Activated gamma-delta T cell treated with anti-CD3 and anti-CD28 coated beads, Interleukin-2, amount 50 U/mL, for 16 hours (primary cell): ENCODE measurements around the gene CPLANE2.
"Not testable (repeated sequence)": the region's sequence is repeated elsewhere in the genome, so short reads cannot be mapped to it uniquely, and the experiment has no call there.

Experiments
- DNase-seq: peaks from one replicate; pipeline ENCODE4 v3.0.0-alpha.2; 2020; ENCODE audit warnings: low read depth

CPLANE2 gene

DNA sequence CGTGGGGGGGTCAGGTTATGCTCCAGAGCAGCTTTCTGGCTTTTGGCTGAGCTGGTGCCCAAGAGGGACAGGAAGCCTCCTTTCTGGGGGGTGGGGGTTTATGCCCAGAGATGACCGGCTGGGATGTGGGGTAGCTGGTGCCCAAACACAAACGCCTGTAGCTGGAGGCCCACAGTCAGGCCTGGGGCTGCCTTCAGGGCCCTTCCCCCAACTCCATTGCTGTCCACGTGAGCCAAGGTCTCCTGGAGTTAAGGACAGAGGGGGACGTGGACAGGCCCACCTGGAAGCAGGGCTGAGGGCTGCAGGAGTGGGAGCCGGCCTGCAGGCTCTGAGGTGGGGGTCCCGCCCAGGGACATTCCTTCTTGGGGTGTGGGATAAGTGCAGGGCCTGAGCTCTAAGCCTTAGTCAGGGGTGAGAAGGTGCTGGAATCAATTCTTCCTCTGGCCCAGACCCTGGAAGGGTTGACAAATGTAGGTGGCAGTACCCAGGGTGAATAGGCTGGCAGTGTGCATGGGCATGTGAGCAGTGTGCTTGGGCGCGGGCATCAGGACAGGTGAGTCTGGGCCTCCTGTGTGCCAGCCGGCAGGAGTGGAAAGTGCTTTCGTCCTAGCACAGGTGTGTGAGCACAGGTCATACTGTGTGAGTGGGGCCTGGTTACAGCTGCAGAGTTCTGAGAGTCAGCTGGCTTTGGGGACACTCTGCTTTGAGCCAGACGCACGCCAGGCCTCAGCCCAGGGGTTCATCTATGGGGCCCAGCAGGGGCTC, 6.8 kb downstream of the CPLANE2 start:
- no peak for DNase-seq

DNA sequence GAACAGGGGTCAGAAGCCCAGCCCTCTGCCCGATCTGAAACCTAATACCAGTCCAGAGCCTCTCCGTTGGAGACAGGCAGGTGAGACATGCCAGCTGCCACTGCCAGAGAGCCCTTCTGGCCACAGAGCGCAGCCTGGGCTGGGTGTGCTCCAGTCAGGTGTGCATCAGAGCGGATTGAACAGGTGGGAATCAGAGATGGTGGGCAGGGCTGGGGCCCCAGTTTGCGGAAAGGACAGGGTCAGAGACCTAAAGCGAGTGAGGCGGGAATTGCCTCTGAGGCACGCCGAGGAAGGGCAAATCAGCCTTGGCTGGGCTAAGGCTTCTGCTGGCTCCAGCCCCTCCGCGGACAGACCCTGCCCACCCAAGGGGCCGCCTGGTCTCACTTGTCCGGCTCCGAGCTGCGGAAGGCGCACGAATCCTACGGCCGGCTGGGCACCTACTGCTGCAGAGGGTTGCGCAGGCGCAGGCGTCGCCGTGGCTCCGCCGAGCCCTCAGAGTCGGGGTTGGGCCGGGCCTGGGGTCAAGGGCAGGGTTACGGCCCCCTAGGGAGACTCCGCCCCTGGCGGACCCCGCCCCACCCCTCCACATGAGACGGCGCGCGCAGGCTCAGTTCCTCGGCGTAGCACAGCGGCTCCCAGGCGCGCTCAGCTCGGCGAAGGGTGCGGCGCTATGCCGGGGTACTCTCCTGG, 10.3 kb downstream of the CPLANE2 start:
- no peak for DNase-seq

DNA sequence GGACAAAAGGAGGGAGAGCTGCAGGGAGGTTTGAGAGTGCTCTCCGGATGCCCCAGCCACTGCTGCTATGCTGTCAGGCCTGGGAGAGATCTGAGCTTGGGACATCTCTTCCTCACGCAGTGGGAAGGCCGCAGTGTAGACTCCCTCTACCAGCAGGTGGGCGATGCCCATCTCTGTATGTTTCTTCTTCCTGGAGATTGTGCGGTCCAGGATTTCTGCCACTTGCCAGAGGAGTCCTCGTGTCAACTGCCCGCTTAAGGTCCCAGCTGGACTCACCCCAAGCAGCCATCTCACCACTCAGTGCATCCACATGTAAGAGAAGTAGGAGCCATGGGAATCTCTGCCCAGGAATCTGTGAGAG, 10.9 kb downstream of the CPLANE2 start:
- DNase-seq: no peak

DNA sequence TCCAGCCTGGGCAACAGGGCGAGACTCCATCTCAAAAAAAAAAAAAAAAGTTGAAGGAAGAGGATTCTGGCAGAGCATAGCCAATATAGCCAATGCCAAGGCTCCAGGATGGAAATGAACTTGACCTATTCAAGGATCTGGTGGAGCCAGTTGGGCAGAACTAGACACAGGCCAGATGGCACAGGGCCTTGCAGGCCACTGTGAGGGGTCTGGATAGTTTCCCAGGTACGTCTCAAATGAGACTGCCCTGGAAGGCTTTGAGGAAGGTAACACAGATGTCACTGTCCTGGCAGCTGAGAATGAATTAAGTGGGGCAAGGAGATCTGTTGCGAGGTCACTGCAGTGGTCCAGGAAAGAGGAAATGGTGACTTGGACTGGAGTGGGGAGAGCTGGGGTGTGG, 12.5 kb downstream of the CPLANE2 start:
- DNase-seq: no peak

DNA sequence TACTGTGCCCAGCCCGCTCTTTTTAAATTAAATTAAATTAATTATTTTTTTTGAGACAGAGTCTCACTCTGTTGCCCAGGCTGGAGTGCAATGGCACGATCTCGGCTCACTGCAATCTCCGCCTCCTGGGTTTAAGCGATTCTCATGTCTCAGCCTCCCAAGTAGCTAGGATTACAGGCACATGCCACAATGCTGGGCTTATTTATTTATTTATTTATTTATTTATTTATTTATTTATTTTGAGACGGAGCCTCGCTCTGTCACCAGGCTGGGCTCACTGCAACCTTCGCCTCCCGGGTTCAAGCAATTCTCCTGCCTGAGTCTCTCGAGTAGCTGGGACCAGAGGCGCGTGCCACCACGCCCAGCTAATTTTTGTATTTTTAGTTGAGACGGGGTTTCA, 14.3 kb downstream of the CPLANE2 start:
- not testable (repeated sequence) for DNase-seq

DNA sequence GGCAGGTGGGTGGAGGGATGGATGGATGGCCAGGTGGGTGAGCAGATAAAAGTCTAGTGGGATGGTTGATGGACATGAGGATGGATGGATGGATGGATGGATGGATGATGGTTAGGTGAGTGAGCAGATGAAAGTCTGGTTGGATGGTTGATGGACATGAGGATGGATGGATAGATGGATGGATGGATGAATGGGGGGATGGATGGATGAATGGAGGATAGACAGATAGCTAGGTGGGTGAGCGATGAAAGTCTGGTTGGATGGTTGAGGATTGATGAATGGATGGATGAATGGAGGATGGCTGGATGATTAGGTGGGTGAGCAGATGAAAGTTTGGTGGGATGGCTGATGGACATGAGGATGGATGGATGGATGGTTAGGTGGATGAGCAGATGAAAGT, 15.5 kb downstream of the CPLANE2 start:
- no peak for DNase-seq

DNA sequence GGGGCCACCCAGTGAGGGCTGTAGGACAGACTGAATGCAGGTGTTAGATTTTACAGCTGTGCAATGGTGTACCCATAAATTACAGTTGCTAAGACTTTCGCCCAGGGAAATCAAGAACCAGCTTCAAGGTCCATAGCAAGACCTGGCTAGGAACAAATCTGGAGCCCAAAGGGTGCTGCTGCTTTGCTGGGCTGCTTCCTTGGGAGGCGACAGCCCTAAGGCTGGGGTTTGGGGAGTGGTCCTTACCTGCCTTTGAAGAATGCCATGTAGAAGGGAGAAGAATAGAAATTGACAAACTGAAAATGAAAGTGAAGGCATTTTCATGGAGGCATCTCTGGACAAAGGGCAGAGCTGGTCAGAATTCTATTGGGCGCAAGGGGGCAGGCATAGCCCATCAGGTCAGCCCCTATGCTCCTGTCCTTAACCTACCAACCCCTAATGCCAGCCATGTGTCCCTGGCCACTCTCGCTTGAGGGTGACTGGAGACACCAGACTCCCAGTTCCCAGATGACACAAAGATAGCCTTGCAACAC, 16.9 kb downstream of the CPLANE2 start:
- DNase-seq: no peak

DNA sequence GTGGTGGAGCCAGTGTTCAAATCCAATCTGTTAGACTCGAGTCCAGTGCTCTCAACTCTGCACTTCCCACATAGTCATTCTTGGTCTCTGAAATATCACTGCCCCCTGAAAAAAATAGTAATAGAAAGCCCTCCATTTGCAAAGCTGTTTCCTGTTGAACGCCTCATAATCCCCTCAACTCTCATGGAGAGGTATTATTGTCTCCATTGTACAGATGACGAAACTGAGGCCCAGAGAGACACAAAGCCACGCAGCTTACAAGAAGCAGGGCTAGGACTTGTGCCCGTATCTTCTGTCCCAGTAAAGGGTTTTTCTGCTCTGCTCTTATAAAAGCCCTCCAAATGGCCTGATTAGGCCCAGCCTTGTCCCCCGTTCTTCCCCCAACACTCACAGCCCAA, 18.3 kb downstream of the CPLANE2 start:
- no peak for DNase-seq

DNA sequence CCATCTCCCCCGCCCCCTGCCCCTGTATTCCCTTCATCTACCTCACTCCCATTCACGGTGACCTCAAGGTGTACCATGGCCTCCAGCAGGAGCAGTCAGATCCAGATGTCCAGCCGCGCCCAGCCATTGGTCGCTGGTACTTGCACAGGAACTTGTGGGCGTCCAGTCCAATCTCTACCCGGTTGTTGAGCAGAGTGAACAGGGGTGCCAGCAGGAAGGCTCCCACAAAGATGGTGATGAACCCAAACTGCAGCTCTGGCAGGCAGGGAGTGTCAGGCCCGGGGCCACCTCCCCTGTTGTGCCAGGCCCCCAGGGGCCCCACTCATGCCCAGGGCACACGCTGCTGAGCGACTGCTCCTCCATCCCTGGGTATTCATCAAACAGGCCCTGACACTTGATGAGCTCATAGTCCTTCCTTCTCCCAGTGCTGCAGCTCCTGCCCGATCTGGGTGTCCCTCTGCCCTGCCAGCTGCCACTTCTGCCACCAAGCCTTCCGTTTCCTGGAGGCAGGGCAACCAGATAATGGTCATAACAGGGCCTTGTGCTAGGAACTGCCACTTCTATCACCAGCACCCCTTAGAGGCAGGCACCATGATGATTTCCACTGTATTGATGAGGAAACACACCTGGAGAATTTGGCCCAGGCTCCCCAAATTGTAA, 18.8 kb downstream of the CPLANE2 start:
- DNase-seq: no peak

DNA sequence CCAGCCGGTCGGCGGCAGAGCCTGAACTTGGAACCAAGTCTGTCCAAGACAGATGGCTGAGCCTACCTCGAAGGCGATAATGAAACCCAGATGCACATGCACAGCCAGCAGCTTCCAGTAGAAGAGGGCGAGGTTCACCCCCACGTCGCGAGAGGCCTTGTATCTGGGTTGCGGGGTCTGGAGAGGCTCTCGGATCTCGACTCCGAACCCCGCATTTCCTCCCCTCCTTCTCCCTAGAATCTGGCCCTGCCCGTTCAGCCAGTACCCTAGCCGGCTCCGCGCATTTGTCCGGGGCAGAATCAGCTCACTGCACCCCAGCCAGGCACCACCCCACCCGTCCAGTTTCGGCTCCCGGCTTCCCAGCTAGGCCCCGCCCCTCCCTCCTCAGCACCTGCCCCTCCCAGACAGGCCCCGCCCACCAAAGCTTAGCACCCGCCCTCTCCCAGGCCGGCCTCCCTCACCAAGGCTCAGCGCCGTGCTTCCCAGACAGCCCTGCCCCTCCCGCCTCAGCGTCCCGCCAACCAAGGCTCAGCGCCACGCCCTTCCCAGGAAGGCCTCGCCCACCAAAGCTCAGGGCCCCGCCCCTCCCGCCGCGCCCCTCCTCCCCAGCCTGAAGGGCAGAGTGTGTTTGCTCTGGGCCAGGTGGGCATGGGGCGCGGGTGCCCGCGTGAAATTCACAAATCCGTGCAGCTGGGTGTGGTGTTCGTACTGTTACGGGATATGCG, 19.8 kb downstream of the CPLANE2 start:
- peak; percentile 84 for DNase-seq

DNA sequence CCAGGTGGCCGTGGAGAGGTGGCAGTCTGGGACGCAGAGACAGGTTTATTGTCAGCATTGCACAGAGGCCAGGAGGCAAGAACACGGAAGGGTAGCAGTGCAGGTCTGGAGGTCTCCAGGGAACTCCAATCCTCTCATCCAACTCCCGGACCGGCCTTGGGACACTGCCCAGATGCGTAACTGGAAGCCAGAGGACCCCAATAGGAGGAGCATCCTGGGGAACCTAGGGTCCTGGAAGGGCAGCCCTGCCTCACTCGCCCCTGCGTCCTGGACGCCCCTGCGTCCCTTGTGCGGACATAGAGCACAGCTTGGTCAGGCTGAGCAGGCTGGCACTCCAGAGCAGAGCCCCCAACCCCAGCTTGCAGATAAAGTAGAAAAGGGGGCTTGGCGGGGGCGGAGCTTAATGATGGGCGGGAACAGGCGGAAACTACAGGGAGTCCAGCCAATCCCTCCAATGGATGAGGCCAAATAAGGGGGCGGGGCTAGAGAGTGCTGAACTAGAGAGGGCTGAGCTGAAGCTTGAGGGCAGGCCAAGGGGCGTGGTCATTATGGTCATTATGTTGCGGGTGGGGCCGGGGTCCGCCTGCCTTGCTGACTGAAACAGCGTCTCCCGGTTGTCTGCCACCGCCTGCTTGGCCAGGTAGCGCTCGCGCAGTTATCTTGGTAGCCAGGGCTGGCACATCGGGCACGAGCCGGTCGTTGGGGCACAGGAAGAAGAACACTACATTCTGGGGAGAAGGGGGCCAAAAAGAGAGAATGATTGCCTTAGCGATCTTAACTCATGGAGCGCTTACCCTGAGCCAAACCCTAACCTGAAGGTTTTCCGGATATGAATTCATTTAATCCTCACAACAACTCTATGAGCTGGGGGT, 20.9 kb downstream of the CPLANE2 start:
- DNase-seq: peak; percentile 37

DNA sequence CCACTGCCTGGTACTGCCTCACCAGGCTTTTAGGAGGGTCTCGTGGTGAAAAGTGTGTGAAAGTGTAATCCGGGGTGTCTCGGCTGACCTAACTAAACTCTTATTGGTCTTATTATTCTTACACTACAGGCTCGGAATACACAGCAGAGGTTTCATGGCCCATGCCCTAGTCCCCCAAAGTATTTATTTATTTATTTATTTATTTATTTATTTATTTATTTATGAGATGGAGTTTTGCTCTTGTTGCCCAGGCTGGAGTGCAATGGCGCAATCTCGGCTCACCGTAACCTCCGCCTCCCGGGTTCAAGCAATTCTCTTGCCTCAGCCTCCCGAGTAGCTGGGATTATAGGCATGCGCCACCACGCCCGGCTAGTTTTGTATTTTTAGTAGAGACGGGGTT, 21.7 kb downstream of the CPLANE2 start:
- DNase-seq: not testable (repeated sequence)

DNA sequence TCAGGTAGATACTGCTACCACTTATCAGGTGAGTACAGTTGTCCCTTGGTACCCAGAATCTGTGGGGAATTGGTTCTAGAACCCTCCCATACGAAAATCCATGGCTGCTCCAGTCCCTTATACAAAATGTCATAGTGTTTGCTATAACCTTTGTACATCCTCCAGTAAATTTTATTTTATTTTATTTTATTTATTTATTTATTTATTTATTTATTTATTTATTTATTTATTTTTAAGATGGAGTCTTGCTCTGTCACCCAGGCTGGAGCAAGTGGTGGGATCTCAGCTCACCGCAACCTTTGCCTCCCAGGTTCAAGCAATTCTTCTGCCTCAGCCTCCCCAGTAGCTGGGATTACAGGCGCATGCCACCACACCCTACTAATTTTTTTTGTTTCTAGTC, 23.4 kb downstream of the CPLANE2 start:
- not testable (repeated sequence) for DNase-seq

DNA sequence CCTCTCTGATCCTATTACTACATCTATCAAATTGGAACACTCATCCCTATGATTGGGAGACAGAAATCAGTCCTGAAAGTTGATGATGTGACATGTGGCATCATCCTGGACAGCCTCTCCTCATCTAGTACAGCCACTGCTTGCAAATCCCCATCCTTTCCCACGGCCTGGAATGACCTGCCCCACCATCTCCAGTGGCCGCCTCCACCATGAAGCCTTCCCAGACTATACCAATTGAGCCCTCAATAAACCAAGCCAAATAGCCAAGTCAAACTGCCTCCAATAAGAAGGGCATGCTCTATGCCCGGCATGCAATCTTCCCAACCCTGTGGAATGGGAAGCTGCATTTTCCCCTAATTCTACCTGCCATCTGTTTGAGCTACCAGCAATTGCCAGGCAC, 24.0 kb downstream of the CPLANE2 start:
- DNase-seq: no peak

DNA sequence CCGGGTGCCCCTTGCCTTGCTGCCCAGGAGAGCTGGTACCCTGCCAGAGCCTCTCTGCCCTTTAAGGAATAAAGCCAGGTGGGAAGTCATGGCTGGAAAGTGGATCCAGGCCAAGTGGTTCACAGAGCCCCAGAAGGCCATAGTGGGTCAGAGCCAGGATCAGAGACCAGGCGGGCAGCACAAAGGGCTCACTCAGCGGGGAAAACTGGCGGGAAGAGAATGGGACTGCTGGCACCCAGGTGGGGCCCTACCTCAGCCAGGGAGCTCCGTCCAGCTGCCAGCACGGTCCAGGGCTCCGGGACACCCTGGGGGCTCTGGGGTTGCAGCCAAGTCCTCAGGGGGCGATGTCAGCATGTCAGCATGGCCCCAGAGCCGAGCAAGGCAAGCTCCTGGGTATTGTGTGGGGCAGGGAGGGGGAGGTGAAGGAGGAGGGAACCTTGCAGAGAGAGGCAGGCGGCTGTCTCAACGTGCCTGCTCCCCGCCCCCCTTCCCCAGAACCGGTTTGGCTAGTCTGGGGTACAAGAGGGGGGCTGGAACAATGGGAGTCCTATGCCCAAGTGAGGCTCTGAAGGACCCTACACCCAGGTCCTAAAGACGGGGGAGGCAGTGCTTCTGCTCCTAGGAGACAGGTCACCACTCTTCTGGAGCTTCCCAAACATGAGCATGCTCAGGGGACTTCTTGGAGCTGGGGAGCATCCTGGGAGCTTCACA, 24.6 kb downstream of the CPLANE2 start, which contains the start of gene ARHGEF19:
TSS of gene ARHGEF19 (minus strand) at position 402 of the 711 bp plus-strand sequence. CDS start 3,598 bp downstream, outside the sequence.
- DNase-seq: no peak

DNA sequence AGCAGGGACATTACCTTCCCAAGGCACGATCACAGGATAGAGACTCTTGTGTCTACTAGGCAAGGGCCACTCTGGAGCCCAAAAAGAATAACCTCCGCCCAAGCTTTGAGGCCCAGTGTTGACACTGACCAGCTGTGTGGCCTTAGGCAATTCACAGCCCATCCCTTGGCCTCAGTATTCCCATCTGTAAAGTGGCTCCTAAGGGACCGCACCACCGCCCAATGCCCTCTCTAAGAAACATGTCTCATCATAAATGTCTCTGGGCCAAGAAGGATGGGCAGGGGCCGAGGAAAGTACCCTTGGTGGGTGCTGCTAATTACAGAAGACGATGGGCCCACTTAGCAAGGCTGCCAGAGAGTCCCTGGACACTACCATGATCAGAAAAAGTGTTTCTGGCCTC, 25.2 kb downstream of the CPLANE2 start:
- no peak for DNase-seq

DNA sequence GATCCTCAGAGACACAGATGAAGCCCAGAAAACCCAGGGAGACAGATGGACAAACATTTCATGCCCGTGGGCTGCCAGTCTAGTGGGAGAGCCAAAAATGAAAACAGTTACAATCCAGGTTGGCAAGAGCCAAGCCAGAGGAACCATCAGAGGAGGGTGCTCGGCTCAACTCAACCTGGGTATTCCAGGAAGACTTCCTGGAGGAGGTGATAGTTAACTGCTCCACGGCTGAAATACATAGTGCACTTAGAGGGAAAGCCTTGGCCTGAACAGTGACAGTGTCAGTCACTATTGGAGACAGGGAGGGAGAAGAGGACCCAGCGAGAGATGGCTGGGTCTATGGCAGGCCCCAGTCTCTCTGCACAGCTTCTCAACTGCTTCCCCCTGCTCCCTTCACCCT, 26.4 kb downstream of the CPLANE2 start:
- no peak for DNase-seq

DNA sequence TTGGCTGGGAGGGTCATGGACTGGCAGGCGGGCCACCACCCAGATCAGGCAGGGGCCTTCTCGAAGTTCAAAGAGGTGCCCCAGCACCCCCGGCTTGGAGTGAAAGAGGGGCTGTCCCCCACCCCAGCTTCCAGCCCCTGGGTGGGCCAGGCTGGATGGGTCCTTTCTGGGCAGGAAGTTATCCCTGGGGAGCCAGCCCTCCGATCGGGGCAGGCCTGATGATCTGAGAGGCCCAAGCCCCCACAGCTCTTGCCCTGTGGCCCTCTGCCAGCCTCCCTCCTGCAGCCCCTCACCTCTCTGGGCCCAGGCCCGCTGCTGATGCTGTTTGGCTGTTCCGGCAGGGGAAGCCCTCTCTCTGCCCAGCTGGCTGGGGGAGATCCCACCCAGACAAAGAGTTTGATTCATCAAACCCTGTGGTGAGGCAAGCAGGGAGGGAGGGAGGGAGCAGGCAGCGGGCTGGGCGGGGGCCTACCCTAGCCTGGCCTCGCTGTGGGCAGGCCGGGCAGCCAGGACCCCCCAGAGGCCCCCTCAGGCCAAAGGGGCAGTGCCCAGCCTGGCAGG, 27.1 kb downstream of the CPLANE2 start:
- DNase-seq: no peak

DNA sequence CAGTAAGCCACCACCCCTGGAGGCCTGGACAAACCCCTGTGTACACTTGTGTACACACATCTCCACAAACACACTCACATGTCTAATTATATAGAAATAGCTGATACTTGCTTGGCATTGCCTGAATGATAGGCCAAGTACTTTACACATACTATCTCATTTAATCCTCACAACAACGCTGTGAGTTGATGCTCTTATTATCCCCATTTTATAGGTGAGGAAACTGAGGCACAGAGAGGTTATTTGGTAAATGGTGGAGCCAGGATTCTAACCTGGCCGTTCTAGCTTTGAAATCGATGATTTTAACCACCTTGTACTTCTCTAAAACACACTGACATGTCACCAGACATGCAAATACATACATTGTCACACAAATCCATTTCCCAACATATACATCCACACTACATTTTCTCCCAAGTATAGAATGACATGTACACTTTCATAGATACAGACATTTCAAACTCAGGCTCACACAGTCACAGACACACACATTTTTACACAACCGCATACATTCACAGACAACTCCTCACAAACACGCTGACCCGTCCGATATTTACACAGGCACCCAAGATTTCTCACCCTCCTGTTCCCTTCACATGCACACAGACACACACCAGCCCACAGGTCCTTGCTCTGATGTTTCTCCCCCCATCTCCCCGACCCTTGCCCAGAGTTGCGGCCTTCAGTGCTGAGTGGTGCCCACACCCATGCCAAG, 27.7 kb downstream of the CPLANE2 start:
- no peak for DNase-seq
